ENCODE data around the gene SLC9A9.

The SLC9A9 gene

GRCh38 chr3:143824735-143825385 lies 23.4 kb downstream of the SLC9A9 start:
- no peak overlapping the region for H3K4me3 ChIP-seq (ENCODE audit: control insufficient read depth, low read depth, low read length)
- DNase-seq (ENCODE audit: low read depth) = peak; percentile 48
- no peak for TF ChIP-seq CTCF (conservative IDR thresholded peaks at IDR 0.05; ENCODE audit: control insufficient read depth, insufficient read depth, low read depth, low read length)

- TF ChIP-seq CTCF (conservative IDR thresholded peaks at IDR 0.05; ENCODE audit: control insufficient read depth, insufficient read depth, low read depth, low read length) = no peak
- DNase-seq (ENCODE audit: low read depth) = no peak
- H3K4me3 ChIP-seq (ENCODE audit: control insufficient read depth, low read depth, low read length) = no peak overlapping the region
Measured at GRCh38 chr3:143822798-143823197, 25.5 kb downstream of the SLC9A9 start.

- H3K4me3 ChIP-seq (ENCODE audit: control insufficient read depth, low read depth, low read length) = no peak overlapping the region
- no peak for TF ChIP-seq CTCF (conservative IDR thresholded peaks at IDR 0.05; ENCODE audit: control insufficient read depth, insufficient read depth, low read depth, low read length)
- no peak for DNase-seq (ENCODE audit: low read depth)
Measured at GRCh38 chr3:143822374-143822773, 25.9 kb downstream of the SLC9A9 start.

DNA sequence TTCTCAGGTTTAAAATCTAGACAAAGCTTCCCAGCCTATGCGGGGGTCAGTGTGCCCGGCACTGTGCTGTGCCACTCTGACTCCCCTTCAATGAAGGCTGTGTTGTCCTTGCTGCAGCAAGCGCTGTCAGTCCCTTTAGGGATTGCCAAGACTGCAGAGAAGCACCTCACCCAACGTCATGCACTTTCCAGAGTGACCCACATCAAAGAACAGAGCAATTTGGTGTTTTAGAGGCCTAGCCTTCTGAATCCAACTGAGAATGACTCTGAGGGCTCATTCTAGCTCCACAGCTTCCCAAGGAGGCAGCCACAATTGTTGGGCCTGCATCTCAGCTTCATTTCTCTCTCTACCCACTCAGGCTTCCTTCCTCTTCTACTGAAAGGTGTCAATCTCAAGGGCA lies 26.4 kb downstream of the SLC9A9 start:
- DNase-seq (ENCODE audit: low read depth) = no peak
- no peak for TF ChIP-seq CTCF (conservative IDR thresholded peaks at IDR 0.05; ENCODE audit: control insufficient read depth, insufficient read depth, low read depth, low read length)
- no peak overlapping the region for H3K4me3 ChIP-seq (ENCODE audit: control insufficient read depth, low read depth, low read length)

DNA sequence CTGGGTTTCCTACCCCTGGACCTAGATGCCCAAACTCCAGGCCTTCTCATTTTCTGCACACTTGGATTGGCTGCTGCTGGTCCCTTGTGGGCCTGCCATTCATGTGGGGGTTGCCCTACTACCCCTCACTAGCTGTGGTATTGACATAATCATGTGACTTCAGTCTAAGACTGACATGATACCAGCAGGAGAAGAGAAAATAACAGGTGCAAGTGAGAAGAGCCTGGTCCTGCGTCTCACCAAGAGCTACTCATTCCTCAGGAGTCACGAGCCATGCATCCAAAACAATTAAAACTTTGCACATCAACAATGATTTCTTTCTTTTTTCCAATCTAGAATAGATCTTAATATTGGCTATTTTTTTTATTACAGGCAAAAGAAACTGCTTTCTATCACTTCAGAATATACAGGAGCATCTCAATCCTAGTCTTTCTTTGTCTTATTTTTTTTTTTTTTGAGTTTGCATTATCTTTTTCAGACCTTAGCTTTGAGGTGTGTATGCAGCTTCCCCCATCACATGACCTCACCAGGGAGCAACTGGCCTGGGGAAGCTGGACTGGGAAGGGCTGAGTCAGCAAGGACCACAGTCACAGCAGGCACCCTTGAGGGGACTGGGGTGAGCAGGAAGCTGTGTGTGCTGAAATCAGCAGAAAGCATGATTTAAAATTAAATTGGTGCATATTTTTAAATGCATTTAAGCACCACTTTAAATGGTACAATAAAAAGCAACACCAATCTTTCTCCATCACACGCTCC lies 27.6 kb downstream of the SLC9A9 start:
- TF ChIP-seq CTCF (conservative IDR thresholded peaks at IDR 0.05; ENCODE audit: control insufficient read depth, insufficient read depth, low read depth, low read length) = no peak
- DNase-seq (ENCODE audit: low read depth) = peak; percentile 34
- H3K4me3 ChIP-seq (ENCODE audit: control insufficient read depth, low read depth, low read length) = no peak overlapping the region

DNA sequence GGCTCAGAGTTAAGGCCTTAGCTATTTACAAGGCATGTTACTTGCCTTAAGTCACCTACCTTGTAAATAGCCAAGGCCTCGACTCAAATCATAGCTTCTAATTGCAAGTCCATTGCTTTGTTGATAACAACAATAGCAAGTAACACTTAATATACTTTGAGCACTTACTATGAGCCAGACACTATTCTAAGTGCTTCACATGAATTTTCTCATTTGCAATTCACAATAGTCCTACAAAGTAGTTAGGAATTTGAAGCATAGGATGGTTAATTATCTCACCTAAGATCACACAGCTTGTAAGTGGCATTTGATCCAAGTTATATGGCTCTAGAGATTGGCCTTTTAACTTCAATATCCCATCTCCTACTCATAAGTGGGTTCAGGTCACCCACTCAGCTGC lies 28.4 kb downstream of the SLC9A9 start:
- TF ChIP-seq CTCF (conservative IDR thresholded peaks at IDR 0.05; ENCODE audit: control insufficient read depth, insufficient read depth, low read depth, low read length) = no peak
- no peak overlapping the region for H3K4me3 ChIP-seq (ENCODE audit: control insufficient read depth, low read depth, low read length)
- no peak for DNase-seq (ENCODE audit: low read depth)
